GM19099 (cell line): Measurements from ENCODE around the gene RBPJL.

Experiments used
- POLR2A ChIP-seq: IDR thresholded peaks from 3 replicates; pipeline ENCODE4 v1.6.1; 2011; ENCODE audit warnings: low read depth; ENCODE audit not compliant: insufficient read length; ENCODE audit errors: extremely low read depth

The RBPJL gene

GRCh38 chr20:45288376-45288775 is 18.3 kb upstream of the RBPJL start:
- no peak for TF ChIP-seq POLR2A

- no peak for TF ChIP-seq POLR2A
These were observed 17.8 kb upstream of the RBPJL start for GRCh38 chr20:45288860-45289259.

- TF ChIP-seq POLR2A, result no peak
These were observed 16.5 kb upstream of the RBPJL start for GRCh38 chr20:45289942-45290676.

DNA sequence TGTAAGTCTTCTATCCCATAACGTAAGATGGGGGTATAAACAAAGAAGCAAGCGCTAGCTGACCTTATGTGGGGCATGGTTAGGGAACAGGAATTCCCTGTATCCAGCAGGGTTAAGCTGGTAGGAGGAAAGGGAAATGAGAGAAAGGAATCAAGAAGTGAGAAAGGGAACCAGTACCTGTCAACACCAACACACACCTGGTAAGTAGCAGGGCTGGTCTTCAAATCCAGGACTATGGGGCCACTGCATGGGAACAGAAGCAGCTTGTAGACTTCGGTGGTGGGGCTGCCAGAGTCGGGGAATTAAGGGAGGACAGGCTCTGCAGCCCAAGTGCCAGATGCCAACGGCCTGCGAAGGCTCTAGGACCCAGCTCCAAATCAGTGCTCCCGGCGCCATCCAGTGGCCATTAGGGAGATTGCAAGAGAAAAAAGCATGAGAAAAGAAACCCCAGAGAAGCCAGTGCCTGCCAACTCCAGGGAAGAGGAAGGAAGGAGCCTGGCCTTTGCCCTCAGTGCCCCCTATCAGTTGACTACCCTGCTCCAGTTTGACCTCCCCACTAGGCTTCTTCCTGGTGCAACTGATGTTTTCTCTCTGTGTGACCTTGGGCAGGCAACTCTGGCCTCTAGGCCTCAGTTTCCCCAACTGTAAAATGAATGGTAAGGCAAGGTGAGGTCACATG is 15.8 kb upstream of the RBPJL start:
- TF ChIP-seq POLR2A, result no peak

GRCh38 chr20:45291526-45291925 is 15.1 kb upstream of the RBPJL start:
- TF ChIP-seq POLR2A, result no peak

GRCh38 chr20:45292343-45292742 is 14.3 kb upstream of the RBPJL start:
- no peak for TF ChIP-seq POLR2A

- TF ChIP-seq POLR2A, result no peak
These were observed 13.3 kb upstream of the RBPJL start for GRCh38 chr20:45293041-45294002.

- TF ChIP-seq POLR2A, result no peak
These were observed 12.7 kb upstream of the RBPJL start for GRCh38 chr20:45294003-45294368.

DNA sequence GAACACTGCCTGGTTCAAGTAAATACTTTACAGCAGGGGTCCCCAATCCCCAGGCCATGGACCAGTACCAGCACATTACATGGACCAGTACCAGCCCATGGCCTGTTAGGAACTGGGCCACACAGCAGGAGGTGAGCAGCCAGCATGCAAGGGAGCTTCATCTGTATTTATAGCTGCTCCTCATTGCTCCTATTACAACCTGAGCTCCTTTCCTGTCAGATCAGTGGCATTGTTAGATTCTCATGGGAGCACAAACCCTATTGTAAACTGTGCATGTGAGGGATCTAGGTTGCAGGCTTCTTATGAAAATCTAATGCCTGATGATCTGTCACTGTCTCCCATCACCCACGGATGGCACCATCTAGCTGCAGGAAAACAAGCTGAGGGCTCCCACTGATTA is 12.0 kb upstream of the RBPJL start:
- TF ChIP-seq POLR2A, result no peak

- TF ChIP-seq POLR2A, result no peak
These were observed 8.7 kb upstream of the RBPJL start for GRCh38 chr20:45297786-45298497.

DNA sequence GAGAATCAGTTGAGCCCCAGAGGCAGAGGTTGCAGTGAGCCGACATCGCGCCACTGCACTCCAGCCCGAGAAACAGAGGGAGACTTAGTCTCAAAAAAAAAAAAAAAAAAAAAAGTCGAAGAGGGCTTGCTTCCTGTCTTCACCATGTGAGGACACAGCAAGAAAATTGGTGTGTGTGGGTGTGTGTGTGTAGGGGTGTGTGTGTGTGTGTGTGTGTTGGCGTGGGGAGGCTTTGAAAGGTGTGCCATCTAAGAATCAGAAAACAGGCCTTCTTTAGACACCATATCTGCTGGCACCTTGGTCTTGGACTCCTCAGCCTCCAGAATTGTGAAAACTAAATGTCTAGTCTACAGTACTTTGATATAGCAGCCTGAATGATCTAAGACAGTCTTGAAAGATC is 6.9 kb upstream of the RBPJL start:
- TF ChIP-seq POLR2A, result no peak

DNA sequence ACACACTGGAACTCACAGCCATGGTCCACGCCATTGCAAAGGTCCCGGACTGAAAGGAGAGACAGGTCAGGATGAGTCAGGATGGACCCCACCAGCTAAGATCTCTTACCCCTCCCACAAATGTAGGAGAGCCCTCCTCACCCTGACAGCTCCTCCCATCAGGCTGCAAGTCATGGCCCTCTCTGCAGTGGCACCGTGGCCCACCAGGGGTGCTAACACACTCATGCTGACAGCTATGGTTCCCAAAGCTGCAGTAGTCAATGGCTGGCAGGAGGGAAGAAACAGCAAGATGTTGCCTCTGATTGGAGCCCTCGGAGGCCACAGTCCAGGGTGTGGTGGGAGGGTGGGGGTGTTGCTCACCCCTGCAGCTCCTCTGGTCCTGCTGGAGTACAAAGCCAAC is 5.7 kb upstream of the RBPJL start:
- TF ChIP-seq POLR2A, result no peak

DNA sequence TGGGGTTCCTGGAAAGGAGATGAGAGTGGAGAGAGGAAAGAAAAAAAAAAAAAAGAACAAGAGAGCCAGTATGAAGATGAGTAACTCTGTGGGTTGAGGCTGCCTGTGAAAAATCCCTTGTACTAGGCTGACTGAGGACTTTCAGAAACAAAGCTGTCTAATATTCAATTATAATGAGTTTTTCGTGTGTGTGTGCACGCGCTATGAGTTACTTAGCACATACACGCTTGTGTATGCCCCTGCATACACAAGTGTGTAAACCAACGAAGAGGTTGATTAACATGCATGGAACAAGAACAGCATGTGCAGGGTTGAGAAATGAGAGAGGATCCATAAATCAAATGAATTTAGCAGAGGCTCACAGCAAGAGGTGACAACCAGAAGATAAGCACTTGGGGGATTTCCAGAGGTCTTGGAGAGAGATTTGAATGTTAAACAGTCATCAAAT is 4.8 kb upstream of the RBPJL start:
- TF ChIP-seq POLR2A, result no peak

DNA sequence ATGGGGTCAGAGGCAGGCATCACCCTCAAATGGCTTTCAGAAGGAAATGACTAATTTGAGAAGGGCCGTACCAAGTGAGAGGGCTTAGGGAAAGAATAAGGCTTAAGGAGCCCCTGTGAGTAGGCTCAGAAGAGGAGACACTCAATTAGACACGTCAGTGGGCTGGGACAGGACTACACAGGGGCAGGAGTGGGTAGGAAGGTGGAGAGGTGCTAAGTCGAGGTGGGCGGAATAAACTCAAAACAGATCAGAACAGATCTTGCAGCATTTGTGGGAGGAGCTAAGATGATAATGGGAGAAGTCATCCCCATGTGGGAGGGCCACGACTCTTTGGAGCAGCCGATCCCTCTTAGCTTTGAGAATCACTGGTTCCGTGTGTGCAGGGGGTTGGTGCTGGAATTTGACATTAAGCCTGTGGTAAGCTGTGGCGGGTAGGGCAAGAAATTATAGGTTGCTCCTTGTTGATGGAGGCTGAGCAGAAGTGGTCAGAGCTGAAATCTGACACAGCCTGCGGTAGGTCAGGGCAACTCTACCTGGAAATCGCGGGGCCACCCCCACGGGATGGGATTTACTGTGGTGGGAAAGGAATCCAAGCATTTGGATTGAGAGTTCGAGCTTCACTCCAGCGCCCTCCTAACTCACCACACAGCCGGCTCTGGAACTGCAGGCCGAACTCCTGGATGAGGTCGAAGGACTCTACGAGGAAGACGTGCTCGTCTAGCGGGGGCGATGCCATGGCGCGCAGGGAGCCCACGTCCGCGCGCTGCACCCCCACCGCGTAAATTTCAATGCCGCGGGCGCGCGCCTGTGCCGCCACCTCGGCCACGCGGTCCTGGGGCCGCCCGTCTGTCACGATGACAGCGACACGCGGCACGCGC is 2.8 kb upstream of the RBPJL start:
- TF ChIP-seq POLR2A, result no peak
